Central memory CD4-positive, alpha-beta T cell (primary cell): ENCODE results near the gene ALPI.

Experiments
- DNase-seq: peaks from one replicate; pipeline ENCODE4 v3.0.0; 2022

Gene ALPI

GRCh38 chr2:232502911-232503808, 47.2 kb downstream of the ALPI start:
- peak; percentile 63 for DNase-seq

- DNase-seq = no peak
Measured at GRCh38 chr2:232503809-232504323, 47.9 kb downstream of the ALPI start.

DNA sequence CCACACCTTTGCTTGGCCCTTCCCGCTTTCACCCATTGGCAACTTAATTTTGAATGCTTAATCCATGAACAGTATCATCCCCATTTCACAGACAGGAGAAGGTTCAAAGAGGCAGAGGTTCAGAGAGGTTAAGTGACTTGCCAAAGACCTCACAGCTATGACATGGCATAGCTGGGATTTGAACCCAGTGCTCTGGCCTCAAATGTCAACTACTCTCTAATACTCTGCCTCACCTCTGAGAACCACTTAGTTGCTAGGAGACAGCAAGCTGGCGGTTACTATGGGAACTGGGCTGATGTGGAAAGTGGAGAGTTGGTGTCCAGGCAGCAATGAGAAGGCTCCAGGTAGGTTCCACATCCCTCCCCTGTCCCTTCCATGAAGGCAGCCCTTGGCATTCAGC, 48.5 kb downstream of the ALPI start:
- DNase-seq = no peak

DNA sequence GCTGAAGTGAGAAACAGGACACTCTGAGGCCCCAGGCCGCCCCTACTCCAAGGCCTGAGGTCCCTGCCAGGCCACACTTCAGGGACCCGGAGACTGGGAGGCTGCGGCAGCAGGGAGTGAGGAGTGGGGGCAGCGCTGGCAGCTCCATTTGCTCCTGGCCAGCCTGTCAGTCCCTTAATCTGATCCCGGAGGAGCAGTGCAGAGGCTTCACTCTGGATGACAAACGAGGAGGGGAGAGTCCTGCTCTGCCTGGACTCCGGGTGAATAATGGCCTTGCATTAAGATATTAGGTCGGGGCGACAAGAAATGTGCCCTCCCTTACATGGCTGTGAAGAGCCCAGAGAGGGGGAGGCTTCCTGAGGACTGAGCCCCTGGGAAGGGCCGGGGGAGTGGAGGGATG, 49.9 kb downstream of the ALPI start:
- DNase-seq = no peak

GRCh38 chr2:232506709-232507108, 50.8 kb downstream of the ALPI start:
- no peak for DNase-seq

DNA sequence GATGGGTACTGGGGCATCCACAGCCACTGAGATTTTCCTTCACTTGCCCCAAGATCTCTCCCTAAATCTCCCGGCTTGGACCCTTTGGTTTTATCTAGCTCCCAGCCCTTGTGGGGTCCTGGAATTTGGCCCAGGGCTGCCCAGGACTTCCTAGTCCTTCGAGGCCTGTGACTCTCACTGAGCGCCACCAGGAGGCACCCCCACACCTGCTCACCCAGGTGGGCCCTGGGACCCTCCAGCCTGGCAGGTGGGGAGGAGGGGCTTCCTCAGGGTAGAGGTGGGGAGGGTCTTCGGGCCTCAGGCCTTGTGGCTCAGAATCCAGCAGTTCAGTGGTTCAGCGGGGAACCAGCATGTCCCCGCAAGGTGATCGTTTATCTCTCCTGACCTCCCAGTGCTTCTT, 52.3 kb downstream of the ALPI start:
- no peak for DNase-seq
